ENCODE data around the gene FRYL.

Gene FRYL

DNA sequence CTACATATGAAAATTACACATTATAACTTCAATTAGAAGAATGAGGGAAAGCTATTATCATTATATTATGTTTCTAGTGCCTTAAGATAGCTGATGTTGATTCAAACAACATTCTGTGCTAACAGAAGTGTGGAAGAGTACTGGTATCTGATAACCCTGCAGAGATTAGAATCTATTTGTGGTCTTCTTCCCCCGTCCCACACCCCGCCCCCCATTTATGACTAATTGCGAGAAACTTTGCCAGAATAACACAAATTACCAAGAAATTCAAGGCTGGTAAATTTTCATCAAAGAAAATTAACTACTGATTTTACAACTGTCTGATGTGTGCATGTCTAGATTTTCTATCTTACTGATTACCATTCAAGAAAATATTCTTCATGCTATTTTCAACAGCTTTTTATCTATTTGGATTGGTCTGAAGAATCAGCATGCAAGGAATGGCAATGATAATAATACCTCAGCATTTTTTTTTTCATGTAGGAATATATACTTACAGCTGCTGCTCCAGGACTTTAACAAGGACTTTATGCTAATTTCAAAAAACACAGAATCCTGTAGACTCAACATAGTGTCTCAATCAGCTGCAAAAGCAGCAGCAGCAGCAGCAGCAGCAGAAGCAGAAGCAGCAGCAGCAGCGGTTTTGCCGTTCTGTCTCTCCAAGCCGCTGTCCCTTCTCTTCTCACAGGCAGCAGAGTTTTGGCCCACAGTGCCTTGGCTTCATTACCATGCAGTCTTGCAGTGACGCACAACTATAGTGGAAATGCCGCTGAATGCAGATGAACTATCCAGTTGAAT, 126.7 kb downstream of the FRYL start:
- no peak for TF ChIP-seq CTCF (IDR thresholded peaks at IDR 0.05; ENCODE audit: low read length, missing control alignments)
- peak; percentile 81 for DNase-seq (ENCODE audit: low read depth)
- peak overlapping the region; percentile 6 for H3K4me3 ChIP-seq (replicated peaks; ENCODE audit: low read depth, low read length)

DNA sequence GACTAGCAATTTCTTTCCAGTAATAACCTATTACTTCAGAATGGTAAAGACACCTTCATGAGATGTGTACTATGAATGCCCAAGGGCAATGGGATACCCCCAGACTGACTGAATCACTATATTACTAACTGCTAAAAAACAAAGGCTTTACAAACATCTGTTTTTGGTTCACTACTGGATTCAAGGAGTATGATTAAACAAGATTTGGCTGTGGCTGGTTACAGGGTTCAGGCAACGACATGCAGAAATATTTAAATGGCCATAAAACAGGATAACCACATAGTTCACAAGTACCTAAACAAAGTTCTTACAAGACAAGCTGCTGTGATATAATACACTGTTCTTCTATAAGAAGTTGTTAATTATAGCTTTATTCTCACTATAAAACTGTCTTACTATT, 128.2 kb downstream of the FRYL start:
- DNase-seq (ENCODE audit: low read depth), result no peak
- no peak overlapping the region for H3K4me3 ChIP-seq (replicated peaks; ENCODE audit: low read depth, low read length)
- no peak for TF ChIP-seq CTCF (IDR thresholded peaks at IDR 0.05; ENCODE audit: low read length, missing control alignments)

DNA sequence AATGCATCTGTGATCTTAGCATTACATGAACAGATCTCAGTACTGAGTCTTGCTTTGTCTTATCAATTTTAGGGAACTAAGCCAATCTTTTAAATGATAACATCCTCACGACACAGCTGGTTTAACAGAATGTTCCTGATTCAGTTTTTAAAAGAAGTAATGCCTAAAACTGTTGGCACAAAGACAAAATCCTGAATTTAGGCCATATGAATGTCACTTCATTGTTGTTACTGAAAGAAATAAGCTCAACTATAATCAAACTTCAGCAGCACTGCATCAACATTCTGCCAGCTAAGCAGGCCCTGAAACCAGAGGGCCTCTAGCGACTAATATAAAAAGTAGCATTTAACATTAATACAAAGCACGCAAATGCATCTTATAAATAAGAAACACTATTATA, 130.6 kb downstream of the FRYL start:
- H3K4me3 ChIP-seq (replicated peaks; ENCODE audit: low read depth, low read length), result no peak overlapping the region
- no peak for TF ChIP-seq CTCF (IDR thresholded peaks at IDR 0.05; ENCODE audit: low read length, missing control alignments)
- DNase-seq (ENCODE audit: low read depth), result peak; percentile 21

DNA sequence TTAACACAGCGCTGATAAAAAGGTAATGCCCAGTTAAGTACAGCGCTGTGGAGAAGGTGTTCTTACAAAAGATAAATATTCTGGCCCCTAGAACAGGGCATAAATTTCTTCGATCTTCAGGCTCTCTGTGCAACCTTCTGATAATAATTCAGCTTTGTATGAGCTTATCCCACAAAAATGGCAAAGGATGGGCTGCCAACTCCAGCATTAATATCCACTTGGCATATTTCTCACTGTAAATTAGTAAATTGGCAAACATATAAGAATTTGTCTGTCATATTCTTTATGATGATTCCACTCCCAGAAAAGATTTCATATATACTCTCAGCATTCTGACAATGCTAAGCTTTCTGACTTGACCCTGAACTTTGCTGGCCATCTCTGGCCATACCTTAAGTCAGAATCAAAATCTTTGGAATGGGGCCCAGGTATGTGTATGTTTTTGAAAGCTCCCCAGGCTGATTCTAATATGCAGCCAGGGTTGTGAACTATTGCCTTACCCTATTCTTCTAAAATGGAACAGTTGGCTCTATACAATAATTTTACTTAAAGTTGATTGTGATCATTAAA, 134.8 kb downstream of the FRYL start:
- no peak for DNase-seq (ENCODE audit: low read depth)
- no peak for TF ChIP-seq CTCF (IDR thresholded peaks at IDR 0.05; ENCODE audit: low read length, missing control alignments)
- H3K4me3 ChIP-seq (replicated peaks; ENCODE audit: low read depth, low read length), result no peak overlapping the region

- TF ChIP-seq CTCF (IDR thresholded peaks at IDR 0.05; ENCODE audit: low read length, missing control alignments), result no peak
- DNase-seq (ENCODE audit: low read depth), result peak; percentile 50
- H3K4me3 ChIP-seq (replicated peaks; ENCODE audit: low read depth, low read length), result no peak overlapping the region
These were observed 137.4 kb downstream of the FRYL start for GRCh38 chr4:48642421-48643374.

GRCh38 chr4:48641401-48641800, 138.7 kb downstream of the FRYL start:
- TF ChIP-seq CTCF (IDR thresholded peaks at IDR 0.05; ENCODE audit: low read length, missing control alignments), result no peak
- no peak for DNase-seq (ENCODE audit: low read depth)
- no peak overlapping the region for H3K4me3 ChIP-seq (replicated peaks; ENCODE audit: low read depth, low read length)

All from fibroblast of pulmonary artery (primary cell).